Right lung (tissue), 10 donors: ENCODE results near the gene FLG2. TPM values are rescaled to one million over a fixed set of nuclear protein-coding genes. Genes with fewer than 3 reads are reported as not detected.

Source experiments
- DNase-seq, 2 donors: peaks; one replicate each; pipeline ENCODE4 v3.0.0-alpha.2; 2013
- long read RNA-seq, 8 donors: transcript quantifications; one replicate each; lab custom pipeline, GENCODE V29; 2026
- polyA plus RNA-seq, 5 donors: library from polyadenylated mRNA; unstranded; fragments of 120-200 nt; gene quantifications; one replicate each; pipeline versions ENCODE4 v1.2.1 to v1.2.3, GENCODE V29; 2013; ENCODE audit warnings: inconsistent platforms in 1 of 5, low replicate concordance in 1 of 5; ENCODE audit not compliant: insufficient read length in 5 of 5, insufficient read depth in 1 of 5

The FLG2 gene
- polyA plus RNA-seq, result under 1 TPM; 0.06 to 0.17 (median 0.10) TPM
- long read RNA-seq, donor 1, result 0 reads
- long read RNA-seq, donor 2, result 0 reads
- long read RNA-seq, donor 3, result 0 reads
- long read RNA-seq, donor 4, result 0 reads
- long read RNA-seq, donor 5, result 0 reads
- long read RNA-seq, donor 6, result 0 reads
- long read RNA-seq, donor 7, result 0 reads
- long read RNA-seq, donor 8, result 0 reads

DNA sequence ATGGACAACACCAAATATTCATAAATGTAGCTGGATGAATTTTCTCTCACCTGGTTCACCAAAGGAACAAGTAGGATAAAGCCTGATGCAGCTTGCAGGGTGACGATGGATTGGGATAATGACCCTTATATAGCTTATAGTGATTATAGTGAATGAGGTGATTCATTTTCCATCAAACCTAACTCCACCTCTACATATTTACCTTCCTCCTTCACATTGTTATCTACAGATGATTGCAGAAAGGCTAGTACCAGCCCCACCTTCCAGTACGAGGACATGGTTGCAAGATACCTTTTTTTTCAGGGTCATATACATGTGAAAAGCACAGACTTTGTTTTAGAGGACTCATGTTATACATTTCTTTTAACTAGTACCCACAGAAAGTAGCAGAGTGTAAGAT, at the start of gene FLG2:
Gene FLG2 (minus strand): TSS at position 101 of the 400 bp plus-strand sequence. CDS start 1,122 bp downstream, outside the sequence.
- DNase-seq, result no peak

DNA sequence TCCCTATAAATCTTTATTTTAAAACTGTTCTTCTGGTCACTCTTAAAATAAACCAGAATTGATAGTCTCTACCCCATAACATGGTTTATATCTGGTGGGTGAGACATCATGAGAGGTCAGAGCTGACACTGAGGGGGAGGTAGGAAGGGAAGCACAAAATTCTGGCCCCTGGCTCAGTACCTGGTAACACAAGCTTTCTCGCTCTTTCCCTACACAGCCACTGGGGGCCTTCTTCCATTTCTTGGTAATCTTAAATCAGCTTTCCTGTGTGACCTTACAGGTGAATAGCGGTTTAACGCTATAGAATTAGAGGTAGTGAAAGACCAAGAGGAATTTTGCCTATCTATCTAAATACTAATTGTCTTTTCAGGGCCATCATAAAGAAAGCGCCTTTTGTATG, 48.9 kb upstream of the FLG2 start:
- DNase-seq, result no peak

- no peak for DNase-seq
These were observed 39.2 kb upstream of the FLG2 start for GRCh38 chr1:152398812-152399698.

DNA sequence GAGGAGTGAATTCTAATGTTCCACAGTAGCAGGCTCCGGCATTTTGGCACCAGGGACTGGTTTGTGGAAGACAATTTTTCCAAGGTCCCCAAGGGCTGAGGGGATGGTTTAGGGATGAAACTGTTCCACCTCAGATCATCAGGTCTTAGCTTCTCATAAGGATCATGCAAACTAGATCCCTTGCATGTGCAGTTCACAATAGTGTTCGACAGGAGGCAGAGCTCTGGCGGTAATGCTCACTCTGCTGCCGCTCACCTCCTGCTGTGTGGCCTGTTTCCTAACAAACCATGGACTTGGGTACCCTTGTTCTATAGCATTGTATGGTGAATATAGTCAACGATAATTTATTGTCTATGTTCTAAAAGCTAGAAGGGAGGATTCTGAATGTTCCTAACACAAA, 37.7 kb upstream of the FLG2 start:
- no peak for DNase-seq

GRCh38 chr1:152394151-152394550, 34.3 kb upstream of the FLG2 start:
- DNase-seq, result no peak

GRCh38 chr1:152392909-152393308, 33.1 kb upstream of the FLG2 start:
- DNase-seq, result no peak

GRCh38 chr1:152388889-152389288, 29.1 kb upstream of the FLG2 start:
- no peak for DNase-seq

DNA sequence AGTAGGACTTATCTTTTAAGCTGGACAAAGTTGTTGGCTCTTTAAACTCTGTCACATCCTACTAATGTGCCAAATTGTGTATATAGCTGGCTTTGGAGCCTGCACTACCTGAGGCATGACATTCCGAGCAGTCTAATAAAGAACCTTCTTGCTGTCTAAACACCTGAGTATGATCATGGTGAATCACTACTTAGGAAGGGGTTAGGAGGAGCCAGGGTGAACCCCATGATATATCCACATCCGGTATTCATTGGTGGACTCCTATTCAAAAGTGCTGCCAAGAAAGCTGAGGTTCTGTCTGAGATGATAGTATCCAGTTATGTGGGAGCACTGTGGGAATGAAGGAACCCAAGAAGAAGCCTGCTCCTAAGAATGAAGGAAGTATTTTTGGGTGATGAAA, 27.1 kb upstream of the FLG2 start:
- no peak for DNase-seq

DNA sequence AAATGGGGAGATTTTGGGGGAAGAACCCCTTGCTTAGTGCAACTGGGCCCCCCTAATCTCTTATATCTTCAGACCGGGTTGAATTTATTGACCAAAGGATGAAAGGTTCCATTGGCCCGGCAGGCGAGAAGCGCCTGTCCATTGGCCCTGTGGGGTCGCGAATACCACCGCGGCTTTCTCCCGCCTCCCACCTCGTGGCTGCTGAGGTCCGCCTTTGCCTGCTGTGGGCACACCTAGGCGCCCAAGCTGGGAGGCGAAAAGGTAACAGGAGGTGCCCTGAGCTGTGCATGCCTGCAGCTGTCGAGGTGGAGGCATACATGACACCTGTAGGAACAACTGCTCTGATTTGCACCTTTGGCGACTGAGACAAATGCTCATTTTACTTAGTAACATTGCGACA, 21.1 kb upstream of the FLG2 start:
- no peak for DNase-seq

DNA sequence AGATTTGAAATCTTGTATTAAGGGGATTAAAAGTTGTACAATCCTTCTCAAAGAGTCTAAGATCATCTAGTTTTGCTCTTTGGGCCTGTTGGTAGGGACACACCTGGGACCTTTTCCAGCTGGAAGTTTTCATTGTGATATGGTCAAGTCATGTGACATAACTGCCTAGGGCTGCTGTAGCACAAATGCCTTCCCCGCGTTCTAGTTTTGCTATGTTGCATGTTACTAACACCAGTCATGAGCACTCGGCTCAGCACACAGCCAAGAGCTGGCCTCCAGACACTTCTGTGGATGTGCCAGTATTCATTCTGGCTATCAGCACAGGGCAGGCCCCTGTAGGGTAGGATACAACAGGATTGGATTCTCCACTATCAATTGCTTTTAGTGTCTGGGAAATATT, 14.6 kb upstream of the FLG2 start:
- no peak for DNase-seq

GRCh38 chr1:152372672-152373071, 12.9 kb upstream of the FLG2 start:
- DNase-seq, result no peak

GRCh38 chr1:152367436-152367835, 7.6 kb upstream of the FLG2 start:
- no peak for DNase-seq

- no peak for DNase-seq
These were observed 3.1 kb downstream of the FLG2 start for GRCh38 chr1:152356736-152357135.

DNA sequence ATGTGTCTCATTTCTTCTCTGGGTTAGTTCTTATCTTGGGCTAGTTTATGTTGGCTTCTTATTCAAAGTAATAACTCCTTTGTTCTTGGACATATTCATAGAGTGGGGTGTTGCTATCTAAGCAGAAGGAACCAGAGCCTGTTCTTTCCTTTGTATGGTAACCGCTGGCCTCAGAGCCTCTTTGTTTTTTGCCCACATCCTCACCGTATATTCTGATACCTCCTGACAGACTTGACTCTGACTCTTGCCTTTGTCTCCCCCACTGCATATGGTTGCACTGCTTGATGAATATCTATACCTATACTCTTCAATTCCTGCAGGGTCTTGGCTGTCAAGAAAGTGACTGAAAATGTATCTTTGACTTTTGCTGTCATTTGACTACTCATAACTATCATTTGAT, 10.2 kb downstream of the FLG2 start:
- DNase-seq, result no peak

GRCh38 chr1:152348447-152348846, 11.4 kb downstream of the FLG2 start:
- no peak for DNase-seq

DNA sequence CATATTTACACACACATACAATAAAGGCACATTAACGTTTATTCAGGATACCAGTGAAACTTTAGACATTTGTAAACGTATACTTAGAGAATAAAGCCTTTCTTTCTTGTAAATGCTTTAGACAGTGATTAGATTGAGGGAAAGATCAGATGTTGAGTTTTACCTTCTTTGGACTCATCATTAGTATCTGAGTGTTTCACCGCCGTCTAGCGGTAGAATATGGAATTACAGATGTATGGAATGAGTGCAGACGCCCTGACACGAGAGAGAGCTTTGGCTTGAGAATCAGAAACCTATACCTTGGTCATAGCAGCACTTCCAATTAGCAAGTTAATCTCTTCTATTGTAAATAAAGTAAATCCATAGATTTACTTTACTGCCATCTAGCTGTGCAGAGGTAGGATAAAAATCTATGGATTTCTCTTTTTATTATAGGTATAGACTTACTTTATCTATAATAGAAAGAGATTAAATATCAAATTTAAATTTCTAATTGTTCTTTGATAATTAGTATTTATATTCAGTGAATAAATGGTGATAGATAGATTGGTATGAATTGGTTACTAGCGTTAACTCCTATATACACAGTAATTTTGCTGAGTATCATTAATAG, 12.6 kb downstream of the FLG2 start:
- peak; percentile 5 to 20 for DNase-seq

DNA sequence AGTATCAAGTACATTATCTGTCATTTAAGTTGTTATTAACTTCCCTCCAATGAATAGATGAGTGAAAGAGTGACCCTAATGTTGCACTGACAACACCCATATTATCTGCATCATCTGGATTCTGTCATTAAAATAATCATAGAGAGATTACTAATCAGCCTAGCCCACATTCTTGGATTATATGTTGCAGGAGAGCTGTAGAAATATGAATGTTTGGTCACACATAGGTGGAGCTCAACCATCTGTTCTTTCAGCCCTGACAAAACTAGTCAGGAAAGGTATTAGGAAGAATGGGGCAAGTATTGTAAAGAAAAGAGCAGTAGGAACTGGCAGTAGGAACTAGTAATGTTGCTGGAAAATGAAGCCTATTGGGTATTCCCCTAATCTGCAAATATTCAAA, 15.4 kb downstream of the FLG2 start:
- no peak for DNase-seq

DNA sequence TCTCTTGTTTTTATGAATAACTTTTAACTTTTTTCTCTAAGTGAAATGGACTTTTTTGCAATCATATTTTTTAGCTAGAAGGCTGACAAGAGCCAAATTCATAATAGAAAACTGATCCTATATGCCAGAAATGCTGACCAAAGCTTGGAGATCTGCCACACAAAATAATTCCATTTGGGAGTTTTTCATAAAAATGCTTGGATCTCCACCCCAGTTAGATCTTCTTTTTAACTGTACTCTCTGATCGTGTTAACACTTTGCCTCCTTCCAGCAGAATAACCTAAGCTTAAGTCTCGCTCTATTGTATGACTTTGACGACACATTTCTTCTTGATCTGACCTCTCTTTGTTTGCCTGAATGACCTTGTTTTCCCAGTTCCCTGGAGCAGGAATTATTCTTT, 16.8 kb downstream of the FLG2 start:
- no peak for DNase-seq

GRCh38 chr1:152335399-152335798, 24.4 kb downstream of the FLG2 start:
- no peak for DNase-seq

DNA sequence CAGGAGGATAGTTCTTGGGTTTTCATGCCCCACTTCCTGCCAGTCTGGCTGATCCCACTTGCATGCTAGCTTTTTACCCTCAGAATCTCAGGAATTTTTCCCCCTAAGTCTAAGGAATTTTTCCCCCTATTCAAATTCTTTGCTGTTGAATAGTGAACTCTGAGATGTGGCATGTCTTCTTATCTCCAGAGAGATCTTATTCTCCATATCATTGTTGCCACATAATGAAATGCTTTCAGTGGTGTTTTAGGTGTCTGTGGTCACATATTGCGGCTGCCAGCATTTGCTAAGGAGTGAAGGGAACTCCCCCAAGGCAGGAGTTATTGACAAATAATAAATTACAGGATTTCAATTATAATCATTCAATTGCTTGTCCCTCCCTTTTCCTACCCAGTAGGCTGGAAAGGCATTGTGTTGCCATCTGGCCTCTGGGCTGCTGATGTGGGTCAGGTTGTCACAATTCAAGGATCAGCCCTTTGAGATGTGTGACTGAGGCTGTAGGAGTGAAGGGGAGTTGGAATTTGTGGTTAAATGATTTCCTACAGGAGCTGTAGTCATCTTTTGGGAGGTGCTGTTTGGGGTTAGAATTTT, 30.9 kb downstream of the FLG2 start:
- DNase-seq, result no peak

DNA sequence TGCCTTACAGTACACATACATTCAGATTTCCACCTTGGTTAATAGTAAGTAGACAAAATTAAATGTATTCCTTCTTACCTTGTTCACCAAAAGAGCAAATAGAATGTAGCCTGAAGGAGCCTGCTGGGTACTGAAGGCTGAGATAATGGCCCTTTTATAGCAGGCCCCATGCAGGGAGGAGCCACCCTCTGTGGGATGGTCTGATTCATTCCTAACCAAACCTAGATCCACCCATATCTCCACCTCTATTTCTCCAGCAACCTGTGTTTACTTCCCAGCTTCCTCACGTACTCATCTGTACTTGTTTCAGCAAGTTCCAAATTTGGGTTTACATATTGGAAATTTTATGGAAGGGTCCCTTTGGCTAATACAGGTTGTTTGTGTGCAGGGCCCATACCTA, 34.7 kb downstream of the FLG2 start, which contains the start of gene FLG:
Gene FLG (minus strand): TSS at position 129 of the 400 bp plus-strand sequence. CDS start 9,783 bp downstream, outside the sequence.
- no peak for DNase-seq

GRCh38 chr1:152313970-152314369, 45.8 kb downstream of the FLG2 start:
- no peak for DNase-seq
